Astrocyte (in vitro differentiated cells and primary cell): ENCODE measurements around the gene MED13L. TPM values are rescaled to one million over a fixed set of nuclear protein-coding genes. Genes with fewer than 3 reads are reported as not detected.

Source experiments
- DNase-seq: peaks from one replicate; pipeline ENCODE4 v3.0.0-alpha.2; 2010; ENCODE audit warnings: low read depth
- FAIRE-seq: peaks from 2 replicates; lab custom pipeline; 2011; peaks lifted over from hg19 to GRCh38; lab: Jason Lieb, UNC
- H2AFZ ChIP-seq: 2 replicates; pipeline ENCODE4 v1.6.0; 2012; ENCODE audit warnings: low read depth, low read length, inconsistent platforms
- H3K27ac ChIP-seq: 2 replicates; pipeline ENCODE4 v1.5.1; 2011; ENCODE audit warnings: low read depth, low read length, inconsistent platforms
- H3K27me3 ChIP-seq: 2 replicates; pipeline ENCODE4 v1.6.0; 2011; ENCODE audit warnings: low read length, inconsistent platforms; ENCODE audit not compliant: insufficient read depth
- H3K36me3 ChIP-seq: 2 replicates; pipeline ENCODE4 v1.5.1; 2011; ENCODE audit warnings: low read length, inconsistent platforms; ENCODE audit not compliant: insufficient read depth
- H3K4me1 ChIP-seq: 2 replicates; pipeline ENCODE4 v1.5.1; 2011; ENCODE audit warnings: low read length, inconsistent platforms; ENCODE audit not compliant: insufficient read depth
- H3K4me2 ChIP-seq: 2 replicates; pipeline ENCODE4 v1.6.0; 2012; ENCODE audit warnings: low read length, inconsistent platforms
- H3K4me3 ChIP-seq: 2 replicates; pipeline ENCODE4 v1.5.1; 2011; ENCODE audit warnings: low read depth, mild to moderate bottlenecking, low read length, inconsistent platforms; ENCODE audit not compliant: insufficient read depth
- H3K79me2 ChIP-seq: 2 replicates; pipeline ENCODE4 v1.6.0; 2012; ENCODE audit warnings: mild to moderate bottlenecking, low read length, inconsistent platforms; ENCODE audit not compliant: insufficient read depth
- H3K9ac ChIP-seq: 2 replicates; pipeline ENCODE4 v1.6.0; 2012; ENCODE audit warnings: mild to moderate bottlenecking, low read length, inconsistent platforms
- H3K9me3 ChIP-seq: 2 replicates; pipeline ENCODE4 v1.5.1; 2012; ENCODE audit warnings: low read depth, mild to moderate bottlenecking, low read length, inconsistent platforms; ENCODE audit not compliant: insufficient read depth
- H4K20me1 ChIP-seq: 2 replicates; pipeline ENCODE4 v1.6.0; 2012; ENCODE audit warnings: low read length, inconsistent platforms; ENCODE audit not compliant: insufficient read depth
- H3K27ac Mint-ChIP-seq: one replicate; pipeline ENCODE4 v1.8.0; 2021; ENCODE audit warnings: mild to moderate bottlenecking, mixed read lengths; ENCODE audit not compliant: unreplicated experiment
- H3K27me3 Mint-ChIP-seq: one replicate; pipeline ENCODE4 v1.8.0; 2021; ENCODE audit warnings: low read depth, mixed read lengths; ENCODE audit not compliant: unreplicated experiment
- H3K36me3 Mint-ChIP-seq: one replicate; pipeline ENCODE4 v1.8.0; 2021; ENCODE audit warnings: low read depth, mixed read lengths; ENCODE audit not compliant: unreplicated experiment
- H3K4me1 Mint-ChIP-seq: one replicate; pipeline ENCODE4 v1.8.0; 2021; ENCODE audit warnings: low read depth, mixed read lengths; ENCODE audit not compliant: unreplicated experiment
- H3K4me3 Mint-ChIP-seq: one replicate; pipeline ENCODE4 v1.8.0; 2021; ENCODE audit warnings: mild to moderate bottlenecking, moderate library complexity, mixed read lengths; ENCODE audit not compliant: unreplicated experiment
- H3K9me3 Mint-ChIP-seq: one replicate; pipeline ENCODE4 v1.8.0; 2021; ENCODE audit warnings: mild to moderate bottlenecking, mixed read lengths; ENCODE audit not compliant: unreplicated experiment
- CTCF ChIP-seq: IDR thresholded peaks from 2 replicates; pipeline ENCODE4 v1.5.1; 2011; ENCODE audit warnings: low read depth, mild to moderate bottlenecking, inconsistent platforms, low read length, moderate library complexity; ENCODE audit not compliant: insufficient read depth
- EZH2 ChIP-seq: IDR thresholded peaks from 2 replicates; pipeline ENCODE4 v1.6.1; 2012; ENCODE audit warnings: mild to moderate bottlenecking, low read length, inconsistent platforms; ENCODE audit not compliant: insufficient read depth
- total RNA-seq: library from RNA; stranded (reverse); gene quantifications from 2 replicates; pipeline ENCODE4 v1.2.1, GENCODE V29; 2021

The MED13L gene
- total RNA-seq, 1 donor from 2014 or later, result 153 TPM

- H3K4me3 Mint-ChIP-seq, result no peak overlapping the region
- Histone ChIP-seq H3K4me2 (no peak overlapping the region), H3K9ac (no peak overlapping the region), H3K79me2 (no peaks in the 10 kb centered on the region), H3K9me3 (no peaks in the 10 kb centered on the region), H3K27ac (no peak overlapping the region), H3K4me3 (no peak overlapping the region), H3K36me3 (no peaks in the 10 kb centered on the region), H3K27me3 (no peaks in the 10 kb centered on the region), H2AFZ (no peak overlapping the region), H3K4me1 (no peaks in the 10 kb centered on the region), H4K20me1 (no peaks in the 10 kb centered on the region)
- TF ChIP-seq CTCF (no peak), EZH2 (no peak)
- peaks cover 10% of the 10 kb centered on the region for H3K27me3 Mint-ChIP-seq
- no peaks in the 10 kb centered on the region for H3K4me1 Mint-ChIP-seq
- DNase-seq, result no peak
- H3K27ac Mint-ChIP-seq, result no peak overlapping the region
- peaks cover 2% of the 10 kb centered on the region for H3K36me3 Mint-ChIP-seq
- FAIRE-seq, result no peak
- no peaks in the 10 kb centered on the region for H3K9me3 Mint-ChIP-seq
Observed at GRCh38 chr12:116309343-116309742, 31.9 kb upstream of the MED13L start.

GRCh38 chr12:116308647-116309046, 31.2 kb upstream of the MED13L start:
- TF ChIP-seq EZH2 (no peak), CTCF (no peak)
- FAIRE-seq (no peak), DNase-seq (no peak)
- Histone ChIP-seq H4K20me1 (no peaks in the 10 kb centered on the region), H3K36me3 (no peaks in the 10 kb centered on the region), H2AFZ (no peak overlapping the region), H3K27me3 (no peaks in the 10 kb centered on the region), H3K4me2 (no peak overlapping the region), H3K79me2 (no peaks in the 10 kb centered on the region), H3K9ac (no peak overlapping the region), H3K27ac (no peak overlapping the region), H3K4me1 (no peaks in the 10 kb centered on the region), H3K9me3 (no peaks in the 10 kb centered on the region), H3K4me3 (no peak overlapping the region)
- Mint-ChIP-seq H3K27ac (no peak overlapping the region), H3K9me3 (no peaks in the 10 kb centered on the region), H3K36me3 (peaks cover 2% of the 10 kb centered on the region), H3K4me3 (no peak overlapping the region), H3K4me1 (no peaks in the 10 kb centered on the region), H3K27me3 (peaks cover 10% of the 10 kb centered on the region)

- Histone ChIP-seq H3K36me3 (no peaks in the 10 kb centered on the region), H4K20me1 (no peaks in the 10 kb centered on the region), H3K27me3 (no peaks in the 10 kb centered on the region), H3K4me1 (no peaks in the 10 kb centered on the region), H3K9ac (no peak overlapping the region), H3K9me3 (no peaks in the 10 kb centered on the region), H3K4me2 (no peak overlapping the region), H3K79me2 (no peaks in the 10 kb centered on the region), H2AFZ (no peak overlapping the region), H3K4me3 (no peak overlapping the region), H3K27ac (no peak overlapping the region)
- Mint-ChIP-seq H3K9me3 (no peaks in the 10 kb centered on the region), H3K36me3 (no peaks in the 10 kb centered on the region), H3K27ac (no peak overlapping the region), H3K27me3 (peaks cover 5% of the 10 kb centered on the region), H3K4me1 (peaks cover 2% of the 10 kb centered on the region), H3K4me3 (no peak overlapping the region)
- TF ChIP-seq CTCF, result no peak
- no peak for DNase-seq
- FAIRE-seq, result no peak
Observed at GRCh38 chr12:116306968-116307367, 29.5 kb upstream of the MED13L start.
